Sigmoid colon (tissue), 7 donors: ENCODE results near the gene SPAST. TPM values are rescaled to one million over a fixed set of nuclear protein-coding genes. Genes with fewer than 3 reads are reported as not detected.
"Not testable (repeated sequence)": the region's sequence is repeated elsewhere in the genome, so short reads cannot be mapped to it uniquely, and the experiment has no call there.

Experiments
- DNase-seq: peaks from one replicate; pipeline ENCODE4 v3.0.0-alpha.2; 2019
- H3K27ac ChIP-seq, 4 donors: fragments of 200-600 bp; sonication (generic); one replicate each; pipeline ENCODE4 v1.5.1; 2016 to 2019; ENCODE audit warnings: mild to moderate bottlenecking in 1 of 4
- H3K27me3 ChIP-seq, 3 donors: fragments of 200-600 bp; sonication (generic); one replicate each; pipeline ENCODE4 v1.5.1; 2019; ENCODE audit warnings: mild to moderate bottlenecking in 1 of 3
- H3K36me3 ChIP-seq, 4 donors: fragments of 200-600 bp; sonication (generic); one replicate each; pipeline ENCODE4 v1.5.1; 2016 to 2019
- H3K4me1 ChIP-seq, 4 donors: fragments of 200-600 bp; sonication (generic); one replicate each; pipeline ENCODE4 v1.5.1; 2017 to 2019
- H3K4me3 ChIP-seq, 4 donors: fragments of 200-600 bp; sonication (generic); one replicate each; pipeline ENCODE4 v1.5.1; 2017 to 2019; ENCODE audit warnings: mild to moderate bottlenecking in 2 of 4, moderate library complexity in 1 of 4
- H3K9me3 ChIP-seq, 4 donors: fragments of 200-600 bp in 3 of 4; sonication (generic) in 3 of 4; one replicate each; pipeline versions ENCODE4 v1.5.1 to v1.6.1; 2013 to 2019
- EP300 ChIP-seq, 4 donors: sonication (generic); formaldehyde crosslinking; IDR thresholded peaks; one replicate each; pipeline ENCODE4 v1.6.1; 2017; ENCODE audit warnings: antibody characterized with exemption in 4 of 4
- POLR2A ChIP-seq, 2 donors: fragments of 450-650 bp; IDR thresholded peaks; one replicate each; pipeline ENCODE4 v1.6.1; 2016; ENCODE audit warnings: antibody characterized with exemption in 2 of 2, mild to moderate bottlenecking in 2 of 2, moderate library complexity in 2 of 2
- POLR2AphosphoS5 ChIP-seq, 4 donors: sonication (generic); formaldehyde crosslinking; IDR thresholded peaks; one replicate each; pipeline ENCODE4 v1.6.1; 2017; ENCODE audit warnings: antibody characterized with exemption in 4 of 4
- WGBS, 2 donors: extraction: QIAGEN DNeasy Blood & Tissue Kit; methylation state at CpG; one replicate each; pipeline ENCODE4 v1.1.7; 2013; 5-methylcytosine and 5-hydroxymethylcytosine counted together
- intact Hi-C: fragments of 100-400 bp; cut with DNase I; formaldehyde crosslinking; loops from one replicate; pipeline ENCODE4 v1.15.1; 2023
- polyA plus RNA-seq, 3 donors: library from polyadenylated mRNA; stranded (reverse); fragments of 200-250 nt; gene quantifications; one replicate each; pipeline ENCODE4 v1.2.3, GENCODE V29; 2013
- total RNA-seq, 4 donors: library from RNA; depleted of rRNA; stranded (reverse); fragments of >200 nt; gene quantifications; one replicate each; pipeline ENCODE4 v1.1.0, GENCODE V29; 2016
- TF ChIP-seq, protein P1 (sequence below), 4 experiments: fragments of 450-650 bp in 3 of 4; fragments of 200-600 bp in 1 of 4; IDR thresholded peaks; one replicate each; pipeline ENCODE4 v1.5.1; 2016 to 2019; ENCODE audit warnings: antibody characterized with exemption in 4 of 4, mild to moderate bottlenecking in 3 of 4, moderate library complexity in 2 of 4
- donor health status: healthy with polysubstance abuse.
- donor health status: Bipolar disorder and iron deficiency.
- donor health status: healthy.

SPAST gene
- total and polyA plus RNA-seq, 7 donors: 4.6 to 24.2 (median 12.2) TPM

DNA sequence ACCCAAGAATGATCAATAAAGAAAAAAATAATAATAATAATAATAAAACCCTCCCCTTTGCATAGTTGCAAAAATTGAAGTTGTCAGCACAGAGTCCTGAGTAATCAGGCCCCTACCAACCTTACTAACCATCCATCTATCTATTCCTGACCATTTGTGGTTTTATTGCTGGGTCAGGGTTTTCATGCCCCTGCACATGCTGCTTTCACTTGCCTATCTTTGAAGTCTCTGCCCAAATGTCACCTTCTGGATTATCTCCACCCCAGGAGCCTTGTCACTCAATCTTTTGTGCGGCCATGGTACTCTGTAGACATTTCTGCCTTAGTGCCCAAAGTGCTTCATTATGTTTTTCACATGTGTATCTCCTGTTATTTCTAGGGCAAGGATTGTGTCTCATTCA lies 137.5 kb downstream of the SPAST start:
- H3K27ac ChIP-seq: no peak overlapping the region
- no peaks in the 10 kb centered on the region for H3K4me1 ChIP-seq
- H3K4me3 ChIP-seq: no peak overlapping the region
- H3K9me3 ChIP-seq: no peaks in the 10 kb centered on the region
- intact Hi-C loops: no loop called here
- WGBS, 2 donors: 98 to 99% methylated on average over 1 of the region's 1 CpG
- no peak for TF ChIP-seq POLR2A (IDR thresholded peaks at IDR 0.05)
- no peak for TF ChIP-seq EP300 (IDR thresholded peaks at IDR 0.05)
- TF ChIP-seq POLR2AphosphoS5 (IDR thresholded peaks at IDR 0.05): no peak
- TF ChIP-seq, protein P1, sequence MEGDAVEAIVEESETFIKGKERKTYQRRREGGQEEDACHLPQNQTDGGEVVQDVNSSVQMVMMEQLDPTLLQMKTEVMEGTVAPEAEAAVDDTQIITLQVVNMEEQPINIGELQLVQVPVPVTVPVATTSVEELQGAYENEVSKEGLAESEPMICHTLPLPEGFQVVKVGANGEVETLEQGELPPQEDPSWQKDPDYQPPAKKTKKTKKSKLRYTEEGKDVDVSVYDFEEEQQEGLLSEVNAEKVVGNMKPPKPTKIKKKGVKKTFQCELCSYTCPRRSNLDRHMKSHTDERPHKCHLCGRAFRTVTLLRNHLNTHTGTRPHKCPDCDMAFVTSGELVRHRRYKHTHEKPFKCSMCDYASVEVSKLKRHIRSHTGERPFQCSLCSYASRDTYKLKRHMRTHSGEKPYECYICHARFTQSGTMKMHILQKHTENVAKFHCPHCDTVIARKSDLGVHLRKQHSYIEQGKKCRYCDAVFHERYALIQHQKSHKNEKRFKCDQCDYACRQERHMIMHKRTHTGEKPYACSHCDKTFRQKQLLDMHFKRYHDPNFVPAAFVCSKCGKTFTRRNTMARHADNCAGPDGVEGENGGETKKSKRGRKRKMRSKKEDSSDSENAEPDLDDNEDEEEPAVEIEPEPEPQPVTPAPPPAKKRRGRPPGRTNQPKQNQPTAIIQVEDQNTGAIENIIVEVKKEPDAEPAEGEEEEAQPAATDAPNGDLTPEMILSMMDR (IDR thresholded peaks at IDR 0.05): no peak
- H3K36me3 ChIP-seq: peaks cover 0 to 58% (median 10%) of the 10 kb centered on the region in 4 donors
- no peaks in the 10 kb centered on the region for H3K27me3 ChIP-seq
- DNase-seq: no peak

DNA sequence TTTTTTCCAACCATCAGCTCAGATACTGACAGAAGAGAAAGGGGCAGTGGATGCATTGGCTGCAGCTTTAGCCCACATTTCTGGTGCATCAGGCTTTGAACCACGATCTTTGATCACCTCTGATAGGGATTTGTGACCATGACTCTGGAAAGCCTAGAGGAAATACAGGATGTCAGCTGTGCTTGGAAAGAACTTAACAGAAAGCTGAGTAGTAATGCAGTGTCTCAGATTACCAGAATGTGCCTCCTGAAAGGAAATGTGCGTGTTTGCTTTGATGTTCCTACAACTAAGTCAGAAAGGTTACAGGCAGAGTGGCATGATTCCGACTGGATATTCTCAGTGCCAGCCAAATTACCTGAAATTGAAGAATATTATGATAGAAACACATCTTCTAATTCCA lies 140.1 kb downstream of the SPAST start:
- H3K4me3 ChIP-seq, DNase-seq, intact Hi-C loops, H3K27me3 ChIP-seq, H3K4me1 ChIP-seq, H3K9me3 ChIP-seq, H3K27ac ChIP-seq: not testable (repeated sequence)
- WGBS, 2 donors: 97 to 98% methylated on average over 3 of the region's 3 CpGs
- H3K36me3 ChIP-seq: peaks cover 1 to 49% (median 8%) of the 10 kb centered on the region in 4 donors

Other genes with a start within 250 kb of the SPAST start
- 10 to 100 TPM; 18.3 to 39.6 (median 24.6) TPM for gene MEMO1, start 52.5 kb upstream of the SPAST start, total RNA-seq
- gene MEMO1, start 52.5 kb upstream of the SPAST start, polyA plus RNA-seq: 10 to 100 TPM; 23.4 to 35.6 (median 32.3) TPM
- gene DPY30, start 23.8 kb upstream of the SPAST start, total RNA-seq: 100 to 1,000 TPM in 1 of 4 donors, 10 to 100 TPM in 3; 67.2 to 102 (median 69.0) TPM
- 100 to 1,000 TPM in 2 of 3 donors, 10 to 100 TPM in 1; 60.6 to 133 (median 102) TPM for gene DPY30, start 23.8 kb upstream of the SPAST start, polyA plus RNA-seq
- 10 to 100 TPM; 16.2 to 20.6 (median 17.4) TPM for gene SLC30A6, start 102.3 kb downstream of the SPAST start, total RNA-seq
- gene SLC30A6, start 102.3 kb downstream of the SPAST start, polyA plus RNA-seq: 1 to 10 TPM; 1.8 to 8.7 (median 2.5) TPM
- 1 to 10 TPM; 1.1 to 1.8 (median 1.7) TPM for gene NLRC4, start 201.3 kb downstream of the SPAST start, total RNA-seq
- gene NLRC4, start 201.3 kb downstream of the SPAST start, polyA plus RNA-seq: 1 to 10 TPM in 1 of 3 donors, under 1 TPM in 2; 0.60 to 2.3 (median 0.90) TPM
- gene YIPF4, start 214.3 kb downstream of the SPAST start, total RNA-seq: 10 to 100 TPM; 14.1 to 26.4 (median 23.2) TPM
- gene YIPF4, start 214.3 kb downstream of the SPAST start, polyA plus RNA-seq: 10 to 100 TPM; 10.2 to 16.1 (median 13.9) TPM